ENCODE measurements around the gene OTOP3. TPM values are rescaled to one million over a fixed set of nuclear protein-coding genes. Genes with fewer than 3 reads are reported as not detected.
A peak's percentile ranks its signal among the peaks of the same experiment; 100 is the strongest.
"Not testable (repeated sequence)": the region's sequence is repeated elsewhere in the genome, so short reads cannot be mapped to it uniquely, and the experiment has no call there.

The OTOP3 gene
- total RNA-seq, 1 donor from 2014 or later = not detected

- peak; percentile 40 for DNase-seq (ENCODE audit: low spot score)
Observed at GRCh38 chr17:74960570-74961342, 25.1 kb downstream of the OTOP3 start.

GRCh38 chr17:74961657-74962350, 26.1 kb downstream of the OTOP3 start:
- DNase-seq (ENCODE audit: low spot score) = peak; percentile 86

GRCh38 chr17:74962622-74963394, 27.1 kb downstream of the OTOP3 start:
- DNase-seq (ENCODE audit: low spot score) = no peak

DNA sequence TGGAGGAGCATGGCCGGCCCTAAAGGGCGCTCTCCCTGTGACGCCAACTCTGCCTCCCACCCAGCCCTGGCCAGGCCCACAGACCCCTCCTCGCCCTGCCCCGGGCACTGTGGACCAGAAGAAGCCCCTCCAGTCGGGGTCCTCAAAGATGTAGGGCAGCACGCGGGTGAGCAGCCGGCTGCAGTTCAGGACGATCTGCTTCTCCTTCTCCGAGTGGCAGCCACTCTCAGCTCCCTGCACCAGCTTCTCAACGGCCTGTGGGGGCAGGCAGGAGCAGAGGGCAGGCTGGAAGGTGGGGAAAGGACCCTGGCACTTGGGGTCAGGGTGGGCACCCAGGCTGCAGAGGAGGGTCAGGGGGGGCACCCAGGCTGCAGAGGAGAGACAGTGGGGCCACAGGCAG, 28.0 kb downstream of the OTOP3 start:
- no peak for DNase-seq (ENCODE audit: low spot score)

- DNase-seq (ENCODE audit: low spot score) = no peak
Observed at GRCh38 chr17:74964246-74964761, 28.6 kb downstream of the OTOP3 start.

- no peak for DNase-seq (ENCODE audit: low spot score)
Observed at GRCh38 chr17:74964988-74965622, 29.4 kb downstream of the OTOP3 start.

- no peak for DNase-seq (ENCODE audit: low spot score)
Observed at GRCh38 chr17:74968361-74968780, 32.7 kb downstream of the OTOP3 start.

DNA sequence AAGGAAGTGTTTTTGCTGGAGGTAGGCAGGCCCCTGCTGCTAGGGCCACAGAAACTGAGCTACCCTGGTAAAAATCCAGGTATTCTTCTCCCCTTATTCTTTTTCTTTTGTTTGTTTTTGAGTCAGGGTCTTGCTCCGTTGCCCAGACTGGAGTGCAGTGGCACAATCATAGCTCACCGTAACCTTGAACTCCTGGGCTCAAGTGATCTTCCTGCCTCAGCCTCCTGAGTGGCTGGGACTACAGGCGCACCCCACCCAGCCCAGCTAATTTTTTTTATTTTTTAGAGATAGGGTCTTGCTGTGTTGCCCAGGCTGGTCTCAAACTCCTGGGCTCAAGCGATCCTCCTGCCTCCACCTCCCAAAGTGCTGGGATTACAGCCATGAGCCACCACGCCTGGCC, 33.8 kb downstream of the OTOP3 start:
- DNase-seq (ENCODE audit: low spot score) = not testable (repeated sequence)

DNA sequence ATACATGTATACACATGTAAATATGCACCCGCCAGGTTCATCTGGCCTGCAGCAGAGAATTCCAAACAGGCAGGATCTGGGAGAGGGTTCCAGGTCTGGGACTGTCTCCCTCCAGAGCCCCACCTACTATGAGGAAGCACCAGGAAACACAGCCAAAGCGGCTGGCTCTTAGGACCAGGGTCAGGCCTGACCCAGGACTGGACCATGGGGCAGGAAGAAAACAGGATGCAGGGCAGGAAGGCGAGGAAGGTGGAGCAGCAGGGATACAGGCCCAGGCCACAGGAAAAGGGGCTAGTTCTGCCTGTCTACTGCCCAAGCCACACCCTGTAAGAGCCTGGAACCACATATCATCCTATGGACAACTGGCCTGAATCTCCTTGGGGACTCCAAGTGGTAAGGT, 34.7 kb downstream of the OTOP3 start:
- no peak for DNase-seq (ENCODE audit: low spot score)

DNA sequence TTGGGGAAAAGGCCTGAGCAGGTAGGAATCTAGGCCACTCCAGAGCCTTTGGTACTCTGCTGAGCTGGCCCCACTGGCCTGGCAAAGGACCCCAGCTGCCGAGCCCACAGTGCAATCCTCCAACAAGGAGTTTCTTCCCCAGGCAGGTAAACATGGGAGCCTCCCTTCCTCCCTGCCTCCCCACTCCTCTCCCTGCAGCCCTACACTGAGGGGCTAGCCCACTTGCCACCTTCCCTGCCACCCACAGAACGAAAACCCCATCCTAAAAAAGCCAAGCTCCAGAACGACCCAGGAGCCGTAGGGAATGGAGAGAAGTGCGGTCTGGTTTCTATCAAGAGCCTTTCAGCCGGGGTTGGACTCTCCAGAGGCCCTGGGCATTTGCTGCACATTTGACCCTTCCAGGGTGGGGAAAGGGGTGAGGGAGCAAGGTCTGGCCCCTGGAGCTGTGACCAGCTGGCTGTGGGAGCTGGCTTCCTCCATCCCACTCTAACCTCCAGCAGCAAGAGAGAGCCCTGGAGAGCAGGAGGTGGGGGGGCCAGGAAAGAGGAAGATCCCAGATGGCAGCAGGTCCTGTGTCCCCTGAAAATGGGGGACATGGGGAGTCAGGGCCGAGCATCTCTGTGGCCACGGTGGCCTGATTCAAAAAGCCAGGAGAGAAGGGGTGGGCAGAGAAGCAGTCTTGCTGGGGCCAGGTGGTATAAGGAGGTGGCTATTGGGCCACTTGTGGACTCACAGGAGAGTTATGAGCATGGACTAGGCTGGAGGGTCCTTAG, 35.6 kb downstream of the OTOP3 start:
- DNase-seq (ENCODE audit: low spot score) = no peak

GRCh38 chr17:74971842-74972106, 36.1 kb downstream of the OTOP3 start:
- DNase-seq (ENCODE audit: low spot score) = no peak

GRCh38 chr17:74972107-74972972, 36.6 kb downstream of the OTOP3 start, which contains the start of gene HID1:
Gene HID1, minus strand, starts transcription at chr17:74972759. Its CDS starts 103 bp downstream, at chr17:74972656.
- DNase-seq (ENCODE audit: low spot score) = no peak

DNA sequence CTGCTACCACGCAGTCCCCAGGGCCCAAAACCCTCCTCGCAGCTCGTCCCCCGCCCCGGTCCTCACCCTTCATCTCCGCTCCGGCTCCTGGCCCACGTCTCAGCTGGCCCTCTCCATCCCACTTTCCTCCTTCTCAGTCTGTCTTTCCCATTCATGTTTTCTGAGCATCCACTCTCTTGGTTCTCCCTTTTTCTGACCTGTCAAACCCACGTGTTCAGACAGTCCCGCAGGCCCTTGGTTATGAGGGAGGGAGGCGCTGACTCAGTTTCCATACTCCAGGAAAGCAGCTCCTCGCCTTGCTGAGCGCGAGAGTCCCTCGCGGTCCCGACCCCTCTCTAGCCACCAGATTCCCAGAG, 37.3 kb downstream of the OTOP3 start:
- no peak for DNase-seq (ENCODE audit: low spot score)

GRCh38 chr17:74975943-74976342, 40.2 kb downstream of the OTOP3 start:
- no peak for DNase-seq (ENCODE audit: low spot score)

- no peak for DNase-seq (ENCODE audit: low spot score)
Observed at GRCh38 chr17:74977802-74978201, 42.1 kb downstream of the OTOP3 start.

GRCh38 chr17:74978240-74978639, 42.5 kb downstream of the OTOP3 start:
- DNase-seq (ENCODE audit: low spot score) = no peak

DNA sequence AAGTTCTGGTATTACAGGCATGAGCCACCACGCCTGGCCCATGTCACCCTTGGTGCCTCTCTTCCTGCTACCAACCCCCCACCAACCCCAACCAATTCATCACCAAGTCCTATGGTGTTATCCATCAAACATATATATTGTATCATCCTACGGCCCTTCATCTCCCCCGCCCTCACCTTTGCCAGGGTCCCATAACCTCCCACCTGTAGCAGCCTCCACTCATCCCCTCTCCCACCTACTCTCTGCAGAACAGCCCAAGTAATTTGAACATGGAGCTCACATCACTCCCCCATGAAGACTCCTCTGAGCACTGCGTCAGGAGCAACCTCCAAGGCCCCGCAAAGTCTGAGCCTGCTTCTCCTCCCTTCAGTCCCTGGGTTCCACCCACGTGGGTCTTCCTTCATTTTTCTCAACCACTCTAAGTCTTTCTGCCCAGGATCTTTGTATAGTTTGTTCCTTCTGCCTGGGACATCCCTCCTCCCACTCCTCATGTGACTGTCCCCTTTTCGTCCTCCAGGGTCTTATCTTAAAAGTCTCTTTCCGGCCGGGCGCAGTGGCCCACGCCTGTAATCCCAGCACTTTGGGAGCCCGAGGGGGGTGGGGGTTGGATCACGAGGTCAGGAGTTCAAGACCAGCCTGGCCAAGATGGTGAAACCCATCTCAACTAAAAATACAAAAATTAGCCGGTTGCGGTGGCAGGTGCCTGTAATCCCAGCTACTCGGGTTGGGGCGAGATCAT, 43.9 kb downstream of the OTOP3 start:
- DNase-seq (ENCODE audit: low spot score) = no peak

DNA sequence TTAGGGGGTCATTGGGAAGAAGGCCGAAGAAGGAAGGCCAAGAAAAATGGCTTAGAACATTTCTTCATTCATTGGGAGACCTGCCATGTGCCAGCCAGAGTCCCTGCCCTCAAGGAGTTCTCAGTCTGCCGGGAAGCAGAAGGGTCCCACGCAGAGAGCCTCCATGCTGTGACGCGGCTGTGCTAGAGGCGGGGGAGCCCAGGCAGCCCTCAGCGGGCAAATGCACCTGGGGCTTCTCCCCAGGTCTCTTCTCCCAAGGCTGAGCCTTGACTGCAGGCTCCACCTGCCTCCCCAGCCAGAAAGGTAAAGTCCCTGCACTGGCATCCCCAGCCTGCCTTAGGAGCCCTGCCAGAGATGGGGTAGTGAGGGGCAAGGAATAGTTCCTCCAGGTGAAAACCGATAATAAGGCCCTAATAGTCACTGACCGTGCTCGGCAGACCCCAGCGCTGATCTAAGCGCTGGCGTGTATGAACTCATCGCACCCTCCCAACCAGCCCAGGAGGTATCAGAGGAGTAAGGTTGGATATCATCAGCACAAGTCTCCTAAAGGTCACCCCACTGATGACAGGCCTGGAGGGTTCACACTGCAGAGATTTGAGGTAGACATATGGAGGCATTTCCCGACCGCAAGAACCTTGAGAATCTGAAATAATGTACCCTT, 45.8 kb downstream of the OTOP3 start:
- no peak for DNase-seq (ENCODE audit: low spot score)

Data from umbilical cord (tissue), 2 donors.